WTC11 (cell line): Measurements from ENCODE around the gene CORO7. TPM values are rescaled to one million over a fixed set of nuclear protein-coding genes. Genes with fewer than 3 reads are reported as not detected.

Source experiments
- ATAC-seq: fragments of 200-7000 bp; cut with Tn5 transposase; 2 replicates; pipeline ENCODE4 v1.10.0; 2021; ENCODE audit warnings: mild to moderate bottlenecking, moderate library complexity
- CTCF ChIA-PET: fragments of 300-600 bp; sonication (Branson Sonifier 250); formaldehyde crosslinking; loops from one replicate; lab custom pipeline; 2021; ENCODE audit warnings: antibody characterized with exemption; lab: Charles Lee
- POLR2A ChIA-PET: fragments of 350-600 bp; sonication (Branson Sonifier 250); formaldehyde crosslinking; loops from one replicate; lab custom pipeline; 2021; ENCODE audit warnings: antibody characterized with exemption; lab: Charles Lee
- DNase-seq: peaks from one replicate; pipeline ENCODE4 v3.0.0; 2021; ENCODE audit warnings: low spot score
- H3K27ac Mint-ChIP-seq: 2 replicates; pipeline ENCODE4 v1.8.0; 2021; ENCODE audit warnings: mixed read lengths
- H3K27me3 Mint-ChIP-seq: 2 replicates; pipeline ENCODE4 v1.8.0; 2021; ENCODE audit warnings: low read depth, mild to moderate bottlenecking, moderate library complexity, mixed read lengths
- H3K36me3 Mint-ChIP-seq: 2 replicates; pipeline ENCODE4 v1.8.0; 2021; ENCODE audit warnings: mixed read lengths
- H3K4me1 Mint-ChIP-seq: 2 replicates; pipeline ENCODE4 v1.8.0; 2022; ENCODE audit warnings: mixed read lengths
- H3K4me3 Mint-ChIP-seq: 2 replicates; pipeline ENCODE4 v1.8.0; 2021; ENCODE audit warnings: mild to moderate bottlenecking, moderate library complexity, mixed read lengths
- H3K9me3 Mint-ChIP-seq: 2 replicates; pipeline ENCODE4 v1.8.0; 2021; ENCODE audit warnings: mixed read lengths
- ARID4B ChIP-seq: sonication (generic); formaldehyde crosslinking; IDR thresholded peaks from 2 replicates; pipeline ENCODE4 v1.8.0; 2023; ENCODE audit warnings: missing genetic modification reagents, mild to moderate bottlenecking, borderline replicate concordance
- ATF1 ChIP-seq: sonication (generic); formaldehyde crosslinking; IDR thresholded peaks from 2 replicates; pipeline ENCODE4 v1.8.1; 2023; ENCODE audit warnings: mild to moderate bottlenecking, moderate library complexity, missing genetic modification reagents
- ESRRA ChIP-seq: sonication (generic); formaldehyde crosslinking; IDR thresholded peaks from 2 replicates; pipeline ENCODE4 v1.8.1; 2022; ENCODE audit warnings: mild to moderate bottlenecking, missing genetic modification reagents, borderline replicate concordance
- GRHL2 ChIP-seq: fragments of 250-450 bp; sonication (Bioruptor Pico); IDR thresholded peaks from 2 replicates; pipeline ENCODE4 v1.8.0; 2022; ENCODE audit warnings: mild to moderate bottlenecking, moderate library complexity; ENCODE audit not compliant: insufficient replicate concordance, severe bottlenecking
- MXD4 ChIP-seq: fragments of 250-450 bp; sonication (Bioruptor Pico); IDR thresholded peaks from 2 replicates; pipeline ENCODE4 v1.8.0; 2021; ENCODE audit warnings: mild to moderate bottlenecking, moderate library complexity, borderline replicate concordance
- NR2C2 ChIP-seq: sonication (generic); formaldehyde crosslinking; IDR thresholded peaks from 2 replicates; pipeline ENCODE4 v1.8.0; 2022; ENCODE audit warnings: mild to moderate bottlenecking, missing genetic modification reagents
- NR3C1 ChIP-seq: sonication (generic); formaldehyde crosslinking; conservative IDR thresholded peaks from 2 replicates; pipeline ENCODE4 v1.8.1; 2023; ENCODE audit warnings: low read depth, mild to moderate bottlenecking, missing genetic modification reagents
- PRDM15 ChIP-seq: sonication (generic); formaldehyde crosslinking; IDR thresholded peaks from 2 replicates; pipeline ENCODE4 v1.8.0; 2022; ENCODE audit warnings: missing genetic modification reagents
- SP1 ChIP-seq: sonication (generic); formaldehyde crosslinking; conservative IDR thresholded peaks from 2 replicates; pipeline ENCODE4 v1.8.1; 2022; ENCODE audit warnings: missing genetic modification reagents
- TCF7 ChIP-seq: sonication (generic); formaldehyde crosslinking; IDR thresholded peaks from 2 replicates; pipeline ENCODE4 v1.8.0; 2022; ENCODE audit warnings: mild to moderate bottlenecking, low read depth, missing genetic modification reagents, moderate library complexity
- TEAD4 ChIP-seq: sonication (generic); formaldehyde crosslinking; IDR thresholded peaks from 2 replicates; pipeline ENCODE4 v1.8.0; 2022; ENCODE audit warnings: mild to moderate bottlenecking, missing genetic modification reagents
- USF1 ChIP-seq: sonication (generic); formaldehyde crosslinking; IDR thresholded peaks from 2 replicates; pipeline ENCODE4 v1.8.0; 2022; ENCODE audit warnings: mild to moderate bottlenecking, missing genetic modification reagents
- ZMAT4 ChIP-seq: fragments of 250-450 bp; sonication (Bioruptor Pico); IDR thresholded peaks from 2 replicates; pipeline ENCODE4 v1.9.0; 2021; ENCODE audit warnings: mild to moderate bottlenecking
- ZNF232 ChIP-seq: sonication (generic); formaldehyde crosslinking; IDR thresholded peaks from 2 replicates; pipeline ENCODE4 v1.8.0; 2022; ENCODE audit warnings: mild to moderate bottlenecking, missing genetic modification reagents
- ZNF423 ChIP-seq: fragments of 250-450 bp; sonication (Bioruptor Pico); IDR thresholded peaks from 2 replicates; pipeline ENCODE4 v2.1.2; 2022; ENCODE audit warnings: mild to moderate bottlenecking, moderate library complexity
- ZNF671 ChIP-seq: fragments of 250-450 bp; sonication (Bioruptor Pico); IDR thresholded peaks from 2 replicates; pipeline ENCODE4 v1.8.0; 2021; ENCODE audit warnings: mild to moderate bottlenecking
- ZSCAN18 ChIP-seq: fragments of 250-450 bp; sonication (Bioruptor Pico); IDR thresholded peaks from 2 replicates; pipeline ENCODE4 v2.1.2; 2022; ENCODE audit warnings: mild to moderate bottlenecking, moderate library complexity
- total RNA-seq: library from RNA; stranded (reverse); gene quantifications from 3 replicates; pipeline ENCODE4 v1.2.3, GENCODE V29; 2021

The CORO7 gene
- total RNA-seq, 1 experiment from 2014 or later = 45.5 TPM

- DNase-seq (no peak), ATAC-seq (no peak)
- H3K4me3 Mint-ChIP-seq = no peak overlapping the region
- no peaks in the 10 kb centered on the region for H3K9me3 Mint-ChIP-seq
- TF ChIP-seq ZNF671 (CRISPR knock-in tag) = no peak
- no peak for TF ChIP-seq ZNF423 (CRISPR knock-in tag)
- TF ChIP-seq TCF7 (CRISPR knock-in tag) = no peak
- TF ChIP-seq ZNF232 (CRISPR knock-in tag) = no peak
- TF ChIP-seq TEAD4 (CRISPR knock-in tag) = no peak
- TF ChIP-seq SP1 (CRISPR knock-in tag) = no peak
- TF ChIP-seq NR2C2 (CRISPR knock-in tag) = no peak
- no peak for TF ChIP-seq USF1 (CRISPR knock-in tag)
- TF ChIP-seq ZMAT4 = no peak
- TF ChIP-seq ZSCAN18 (CRISPR knock-in tag) = no peak
- no peaks in the 10 kb centered on the region for H3K27me3 Mint-ChIP-seq
- ChIA-PET CTCF (interaction anchor here (1.0 to 9.6 kb wide), 4 partner anchors 9 to 28 kb away, joined by 6 to 316 read pairs (median 42); no protein-coding TSS in a partner anchor), POLR2A (interaction anchor here (1.7 kb wide), 1 partner anchor 14 kb away, joined by 5 read pairs; no protein-coding TSS in a partner anchor)
- H3K4me1 Mint-ChIP-seq = peaks cover 32% of the 10 kb centered on the region
- H3K27ac Mint-ChIP-seq = no peak overlapping the region
- H3K36me3 Mint-ChIP-seq = no peaks in the 10 kb centered on the region
Measured at GRCh38 chr16:4386951-4387565, 29.3 kb downstream of the CORO7 start.

- ChIA-PET CTCF (interaction anchor here (1.0 to 9.6 kb wide), 4 partner anchors 9 to 27 kb away, joined by 6 to 316 read pairs (median 42); no protein-coding TSS in a partner anchor), POLR2A (interaction anchor here (1.7 kb wide), 1 partner anchor 13 kb away, joined by 5 read pairs; no protein-coding TSS in a partner anchor)
- Mint-ChIP-seq H3K27ac (no peak overlapping the region), H3K4me1 (peaks cover 27% of the 10 kb centered on the region), H3K9me3 (no peaks in the 10 kb centered on the region), H3K36me3 (no peaks in the 10 kb centered on the region), H3K4me3 (no peak overlapping the region), H3K27me3 (no peaks in the 10 kb centered on the region)
- ATAC-seq = no peak
- no peak for DNase-seq
- TF ChIP-seq ATF1 (no peak), GRHL2 (CRISPR knock-in tag) (no peak), NR3C1 (CRISPR knock-in tag) (no peak), ARID4B (CRISPR knock-in tag) (no peak), MXD4 (CRISPR knock-in tag) (no peak), ESRRA (CRISPR knock-in tag) (no peak), PRDM15 (CRISPR knock-in tag) (no peak)
Measured at GRCh38 chr16:4386451-4386805, 30.0 kb downstream of the CORO7 start.
